RWPE2 (cell line): Measurements from ENCODE around the gene CCDC34.

ENCODE experiments used
- ATAC-seq: fragments of 200-7000 bp; cut with Tn5 transposase; 3 replicates; pipeline ENCODE4 v1.9.1; 2021; ENCODE audit warnings: low read depth
- DNase-seq: peaks from one replicate; pipeline ENCODE4 v3.0.0-alpha.2; 2020; ENCODE audit warnings: low spot score
- H3K27ac ChIP-seq: fragments of 450-650 bp; 2 replicates; pipeline ENCODE4 v1.5.1; 2017; ENCODE audit warnings: mild to moderate bottlenecking; ENCODE audit not compliant: poor library complexity, severe bottlenecking
- H3K27me3 ChIP-seq: fragments of 250-450 bp; sonication (Bioruptor Pico); 2 replicates; pipeline ENCODE4 v1.5.1; 2021; ENCODE audit warnings: mild to moderate bottlenecking, moderate library complexity; ENCODE audit not compliant: insufficient read depth, poor library complexity, severe bottlenecking
- H3K36me3 ChIP-seq: fragments of 250-450 bp; sonication (Bioruptor Pico); 2 replicates; pipeline ENCODE4 v1.5.1; 2020; ENCODE audit warnings: low read depth, mild to moderate bottlenecking, moderate library complexity
- H3K4me1 ChIP-seq: fragments of 250-450 bp; sonication (Bioruptor Pico); 2 replicates; pipeline ENCODE4 v1.5.1; 2021; ENCODE audit warnings: mild to moderate bottlenecking, moderate library complexity; ENCODE audit not compliant: insufficient read depth, poor library complexity, severe bottlenecking
- H3K4me3 ChIP-seq: fragments of 250-450 bp; sonication (Bioruptor Pico); 2 replicates; pipeline ENCODE4 v1.5.1; 2021; ENCODE audit warnings: mild to moderate bottlenecking, moderate library complexity; ENCODE audit not compliant: severe bottlenecking
- H3K9me3 ChIP-seq: fragments of 250-450 bp; sonication (Bioruptor Pico); 2 replicates; pipeline ENCODE4 v1.5.1; 2021; ENCODE audit warnings: mild to moderate bottlenecking, moderate library complexity; ENCODE audit not compliant: severe bottlenecking
- CTCF ChIP-seq: fragments of 450-650 bp; IDR thresholded peaks from one replicate; pipeline ENCODE4 v1.5.1; 2017; ENCODE audit warnings: mild to moderate bottlenecking, moderate library complexity; ENCODE audit not compliant: poor library complexity, severe bottlenecking

The CCDC34 gene

GRCh38 chr11:27291954-27292636 lies 70.9 kb downstream of the CCDC34 start:
- H3K27ac ChIP-seq, result no peak overlapping the region
- DNase-seq, result no peak
- TF ChIP-seq CTCF, result no peak
- H3K27me3 ChIP-seq, result no peaks in the 10 kb centered on the region
- H3K36me3 ChIP-seq, result no peaks in the 10 kb centered on the region
- ATAC-seq, result no peak
- H3K9me3 ChIP-seq, result no peaks in the 10 kb centered on the region
- no peak overlapping the region for H3K4me3 ChIP-seq
- H3K4me1 ChIP-seq, result no peaks in the 10 kb centered on the region

- TF ChIP-seq CTCF, result no peak
- DNase-seq (no peak), ATAC-seq (no peak)
- Histone ChIP-seq H3K27me3 (no peaks in the 10 kb centered on the region), H3K4me1 (no peaks in the 10 kb centered on the region), H3K4me3 (no peak overlapping the region), H3K27ac (no peak overlapping the region), H3K9me3 (no peaks in the 10 kb centered on the region), H3K36me3 (no peaks in the 10 kb centered on the region)
These were observed 71.6 kb downstream of the CCDC34 start for GRCh38 chr11:27291302-27291889.

- Histone ChIP-seq H3K36me3 (no peaks in the 10 kb centered on the region), H3K27me3 (no peaks in the 10 kb centered on the region), H3K4me1 (no peaks in the 10 kb centered on the region), H3K9me3 (no peaks in the 10 kb centered on the region), H3K27ac (no peak overlapping the region), H3K4me3 (no peak overlapping the region)
- no peak for TF ChIP-seq CTCF
- no peak for DNase-seq
- ATAC-seq, result no peak
These were observed 72.6 kb downstream of the CCDC34 start for GRCh38 chr11:27290261-27291050.
